ENCODE results near the gene WDR70. TPM values are rescaled to one million over a fixed set of nuclear protein-coding genes. Genes with fewer than 3 reads are reported as not detected.

WDR70 gene
- total and polyA plus RNA-seq, 2 of the 8 experiments (the other 6 are each of a cell fraction or from before 2014, with no cell fraction given) = 10.6 to 37.4 TPM

GRCh38 chr5:37638897-37639296 is 259.8 kb downstream of the WDR70 start:
- WGBS, 2 experiments (ENCODE audit: extremely low coverage in 1 of 2, insufficient coverage in 1 of 2, insufficient read length in 1 of 2, insufficient replicate concordance in 2 of 2, low coverage in 1 of 2, low lambda C conversion rate in 2 of 2, missing lambda C conversion rate in 1 of 2) = 94% methylated on average over 1 of the region's 1 CpG; no CpG with 5 or more reads in 1 of the 2 experiments
- TF ChIP-seq CEBPB (IDR thresholded peaks at IDR 0.05; ENCODE audit: low read depth, low read length) (no peak), SP1 (IDR thresholded peaks at IDR 0.05; ENCODE audit: low read depth, low read length) (no peak), TEAD4 (IDR thresholded peaks at IDR 0.05; ENCODE audit: low read depth, low read length) (no peak), BRCA1 (IDR thresholded peaks at IDR 0.05; ENCODE audit: low read depth, low read length) (no peak), TBP (IDR thresholded peaks at IDR 0.05; ENCODE audit: low read depth, low read length) (no peak)

More at GRCh38 chr5:37638897-37639296, 259.8 kb downstream of the WDR70 start:
- H2BK120ac ChIP-seq (replicated peaks; ENCODE audit: low read depth, low read length) = no peak overlapping the region
- DNase-seq (ENCODE audit: low read depth in 1 of 2, low spot score in 2 of 2) (no peak), FAIRE-seq (no peak)
- peaks cover 0 to 3% (median 0%) of the 10 kb centered on the region in 4 experiments; a peak in 1 of 7 replicates for H3K4me1 ChIP-seq (replicated peaks in 1 of 4; ENCODE audit: control insufficient read depth in 3 of 4, insufficient read depth in 4 of 4, low read length in 3 of 4)
- H3K14ac ChIP-seq (ENCODE audit: insufficient read length) = no peak overlapping the region
- no peak overlapping the region for H2BK20ac ChIP-seq (ENCODE audit: low read length)
- ChIA-PET CTCF (ENCODE audit: partially characterized antibody) (interaction anchor here (1.1 kb wide), 1 partner anchor 226 kb away, joined by 4 read pairs; no protein-coding TSS in a partner anchor), POLR2A (ENCODE audit: partially characterized antibody) (no interaction called here)
- no peak overlapping the region for H3K4ac ChIP-seq (replicated peaks; ENCODE audit: insufficient read length, low read depth, low read length)
- no peaks in the 10 kb centered on the region for H3K23me2 ChIP-seq (ENCODE audit: low read depth, low read length)
- no peak overlapping the region for H3K4me3 ChIP-seq (ENCODE audit: extremely low read depth in 1 of 4, insufficient read depth in 2 of 4, low read depth in 3 of 4, low read length in 4 of 4)
- H4K5ac ChIP-seq (ENCODE audit: insufficient read length, low read depth, low read length) = no peak overlapping the region
- no peaks in the 10 kb centered on the region for H4K20me1 ChIP-seq (replicated peaks in 1 of 2; ENCODE audit: control insufficient read depth in 1 of 2, insufficient read depth in 2 of 2, low read length in 2 of 2)
- H2AFZ ChIP-seq (ENCODE audit: low read length) = no peak overlapping the region
- H3K23ac ChIP-seq (ENCODE audit: insufficient read length) = no peak overlapping the region
- H2BK12ac ChIP-seq (ENCODE audit: low read depth, low read length) = no peak overlapping the region
- H3K79me1 ChIP-seq (ENCODE audit: low read depth, low read length) = no peaks in the 10 kb centered on the region
- no peak overlapping the region for H3K18ac ChIP-seq (ENCODE audit: extremely low read depth, low read length)
- no peak overlapping the region for H2BK5ac ChIP-seq (ENCODE audit: low read depth, low read length)
- H3K27ac ChIP-seq (ENCODE audit: low read depth, low read length) = no peak overlapping the region
- H4K91ac ChIP-seq (replicated peaks; ENCODE audit: insufficient read length, low read length) = no peak overlapping the region
- H2BK15ac ChIP-seq (ENCODE audit: low read length) = no peak overlapping the region
- H3K4me2 ChIP-seq (ENCODE audit: insufficient read depth in 1 of 2, low read depth in 2 of 2, low read length in 2 of 2) = no peak overlapping the region
- H3K56ac ChIP-seq (replicated peaks; ENCODE audit: insufficient read length, low read depth, low read length) = no peak overlapping the region
- H3K9ac ChIP-seq (replicated peaks in 1 of 4; ENCODE audit: extremely low read depth in 1 of 4, low read depth in 3 of 4, low read length in 3 of 4) = no peak overlapping the region
- H3K9me3 ChIP-seq (ENCODE audit: insufficient read depth in 2 of 2, low read depth in 1 of 2, low read length in 1 of 2) = no peaks in the 10 kb centered on the region
- no peaks in the 10 kb centered on the region for H3K27me3 ChIP-seq (replicated peaks in 1 of 4; ENCODE audit: control insufficient read depth in 3 of 4, extremely low read depth in 1 of 4, insufficient read depth in 3 of 4, low read length in 3 of 4)
- no peak overlapping the region for H4K8ac ChIP-seq (ENCODE audit: extremely low read depth, insufficient read depth, low read length)
- H2AK5ac ChIP-seq (ENCODE audit: low read depth, low read length) = no peak overlapping the region
- H3K79me2 ChIP-seq (ENCODE audit: control insufficient read depth in 1 of 2, insufficient read depth in 2 of 2, low read length in 2 of 2) = no peaks in the 10 kb centered on the region
- H3K36me3 ChIP-seq (ENCODE audit: control insufficient read depth in 2 of 4, insufficient read depth in 4 of 4, low read length in 3 of 4) = no peaks in the 10 kb centered on the region
